Fibroblast of pulmonary artery (primary cell): ENCODE results near the gene PALD1.

Experiments
- DNase-seq: peaks from one replicate; pipeline ENCODE4 v3.0.0-alpha.2; 2010; ENCODE audit warnings: low read depth
- H3K4me3 ChIP-seq: replicated peaks from 2 replicates; pipeline ENCODE4 v1.5.1; 2011; ENCODE audit warnings: low read depth, mild to moderate bottlenecking, control low read depth, low read length, moderate library complexity
- CTCF ChIP-seq: IDR thresholded peaks from 2 replicates; pipeline ENCODE4 v1.5.1; 2011; ENCODE audit warnings: mild to moderate bottlenecking, control low read depth, low read length, inconsistent platforms; ENCODE audit errors: missing control alignments

The PALD1 gene

GRCh38 chr10:70494966-70495365 is 16.4 kb downstream of the PALD1 start:
- no peak for DNase-seq
- H3K4me3 ChIP-seq, result no peak overlapping the region
- no peak for TF ChIP-seq CTCF

GRCh38 chr10:70495691-70496261 is 17.2 kb downstream of the PALD1 start:
- no peak for TF ChIP-seq CTCF
- H3K4me3 ChIP-seq, result no peak overlapping the region
- DNase-seq, result no peak

- DNase-seq, result no peak
- no peak overlapping the region for H3K4me3 ChIP-seq
- no peak for TF ChIP-seq CTCF
Observed at GRCh38 chr10:70496341-70497119, 18.0 kb downstream of the PALD1 start.

- DNase-seq, result no peak
- no peak overlapping the region for H3K4me3 ChIP-seq
- TF ChIP-seq CTCF, result no peak
Observed at GRCh38 chr10:70497120-70497545, 18.6 kb downstream of the PALD1 start.

GRCh38 chr10:70498970-70499835 is 20.6 kb downstream of the PALD1 start:
- no peak overlapping the region for H3K4me3 ChIP-seq
- TF ChIP-seq CTCF, result no peak
- DNase-seq, result no peak

GRCh38 chr10:70499836-70500167 is 21.2 kb downstream of the PALD1 start:
- TF ChIP-seq CTCF, result no peak
- H3K4me3 ChIP-seq, result no peak overlapping the region
- no peak for DNase-seq
